HepG2 (cell line): ENCODE results near the gene MYLK. TPM values are rescaled to one million over a fixed set of nuclear protein-coding genes. Genes with fewer than 3 reads are reported as not detected.

Experiments used
- ARNT2 ChIP-seq: sonication (generic); formaldehyde crosslinking; IDR thresholded peaks from 2 replicates; pipeline ENCODE4 v1.8.0; 2022; ENCODE audit warnings: mild to moderate bottlenecking, low read depth, missing genetic modification reagents, moderate library complexity
- ATRX ChIP-seq: sonication (generic); formaldehyde crosslinking; IDR thresholded peaks from 2 replicates; pipeline ENCODE4 v1.4.0; 2020; ENCODE audit warnings: missing genetic modification reagents, borderline replicate concordance
- BRCA1 ChIP-seq: sonication (generic); formaldehyde crosslinking; IDR thresholded peaks from 2 replicates; pipeline ENCODE4 v1.4.0; 2020; ENCODE audit warnings: missing genetic modification reagents
- CAMTA2 ChIP-seq: sonication (generic); formaldehyde crosslinking; IDR thresholded peaks from 2 replicates; pipeline ENCODE4 v1.4.0; 2020; ENCODE audit warnings: mild to moderate bottlenecking, missing genetic modification reagents, borderline replicate concordance
- CBX5 ChIP-seq: sonication (generic); formaldehyde crosslinking; IDR thresholded peaks from 2 replicates; pipeline ENCODE4 v1.4.0; 2020; ENCODE audit warnings: missing genetic modification reagents, borderline replicate concordance
- ELF3 ChIP-seq: IDR thresholded peaks from 2 replicates; pipeline ENCODE4 v1.6.1; 2016; ENCODE audit warnings: missing genetic modification reagents, missing compliant biosample characterization
- HNRNPLL ChIP-seq: fragments of 200-400 bp; formaldehyde crosslinking; IDR thresholded peaks from 2 replicates; pipeline ENCODE4 v1.6.1; 2017; ENCODE audit warnings: mild to moderate bottlenecking, low read depth, low read length; ENCODE audit not compliant: poor library complexity, severe bottlenecking
- KMT2B ChIP-seq: IDR thresholded peaks from 2 replicates; pipeline ENCODE4 v1.6.1; 2016; ENCODE audit warnings: missing genetic modification reagents, missing compliant biosample characterization
- MEIS2 ChIP-seq: sonication (generic); formaldehyde crosslinking; IDR thresholded peaks from 2 replicates; pipeline ENCODE4 v1.9.0; 2021; ENCODE audit warnings: mild to moderate bottlenecking, missing genetic modification reagents
- MIXL1 ChIP-seq: IDR thresholded peaks from 2 replicates; pipeline ENCODE4 v1.6.1; 2016
- RARA ChIP-seq: IDR thresholded peaks from 2 replicates; pipeline ENCODE4 v1.6.1; 2016; ENCODE audit warnings: missing genetic modification reagents, missing compliant biosample characterization
- SRF ChIP-seq: IDR thresholded peaks from 2 replicates; pipeline ENCODE4 v1.6.1; 2011; ENCODE audit warnings: mild to moderate bottlenecking, low read depth, low read length, moderate library complexity
- ZNF331 ChIP-seq: sonication (generic); formaldehyde crosslinking; IDR thresholded peaks from 2 replicates; pipeline ENCODE4 v1.4.0; 2020; ENCODE audit warnings: missing genetic modification reagents
- ZNF350 ChIP-seq: sonication (generic); formaldehyde crosslinking; IDR thresholded peaks from 2 replicates; pipeline ENCODE4 v1.4.0; 2020; ENCODE audit warnings: mild to moderate bottlenecking, low read depth, missing genetic modification reagents, borderline replicate concordance
- ZNF644 ChIP-seq: IDR thresholded peaks from 2 replicates; pipeline ENCODE4 v1.6.1; 2016; ENCODE audit warnings: low read depth
- ZNF816 ChIP-seq: sonication (generic); formaldehyde crosslinking; IDR thresholded peaks from 2 replicates; pipeline ENCODE4 v1.8.0; 2022; ENCODE audit warnings: missing genetic modification reagents, mild to moderate bottlenecking, borderline replicate concordance
- polyA plus RNA-seq, 8 experiments: library from polyadenylated mRNA; depleted of rRNA in 3 of 8; stranded (reverse) in 7 of 8; unstranded in 1 of 8; fragments of >200 nt; fragmentation: Illumina TruSeq in 4 of 8; extraction: Trizol in 4 of 8; gene quantifications; 2 replicates each; pipeline versions ENCODE4 v1.2.1 to v1.2.3, GENCODE V29; 2011 to 2016; ENCODE audit warnings: low read depth in 4 of 8, missing spikeins in 1 of 8, mixed read lengths in 1 of 8; ENCODE audit not compliant: insufficient read depth in 1 of 8
- total RNA-seq, 5 experiments: library from RNA; depleted of rRNA; stranded (reverse); fragments of >200 nt; fragmentation: Illumina TruSeq; extraction: Trizol; gene quantifications; 2 replicates each; pipeline ENCODE4 v1.2.3, GENCODE V29; 2016; ENCODE audit warnings: low read depth in 1 of 5
- TF ChIP-seq, protein P1 (sequence below): sonication (generic); formaldehyde crosslinking; IDR thresholded peaks from 2 replicates; pipeline ENCODE4 v1.5.0; 2020; ENCODE audit warnings: missing genetic modification reagents, mild to moderate bottlenecking, borderline replicate concordance
- TF ChIP-seq, protein P2 (sequence below): sonication (generic); formaldehyde crosslinking; IDR thresholded peaks from 2 replicates; pipeline ENCODE4 v1.4.0; 2020; ENCODE audit warnings: missing genetic modification reagents
- TF ChIP-seq, protein P3 (sequence below): sonication (generic); formaldehyde crosslinking; IDR thresholded peaks from 2 replicates; pipeline ENCODE4 v1.4.0; 2020; ENCODE audit warnings: mild to moderate bottlenecking, missing genetic modification reagents

Gene MYLK
- total and polyA plus RNA-seq, 2 of the 13 experiments (the other 11 are each of a cell fraction or from before 2014, with no cell fraction given) = 10.6 to 34.9 TPM

DNA sequence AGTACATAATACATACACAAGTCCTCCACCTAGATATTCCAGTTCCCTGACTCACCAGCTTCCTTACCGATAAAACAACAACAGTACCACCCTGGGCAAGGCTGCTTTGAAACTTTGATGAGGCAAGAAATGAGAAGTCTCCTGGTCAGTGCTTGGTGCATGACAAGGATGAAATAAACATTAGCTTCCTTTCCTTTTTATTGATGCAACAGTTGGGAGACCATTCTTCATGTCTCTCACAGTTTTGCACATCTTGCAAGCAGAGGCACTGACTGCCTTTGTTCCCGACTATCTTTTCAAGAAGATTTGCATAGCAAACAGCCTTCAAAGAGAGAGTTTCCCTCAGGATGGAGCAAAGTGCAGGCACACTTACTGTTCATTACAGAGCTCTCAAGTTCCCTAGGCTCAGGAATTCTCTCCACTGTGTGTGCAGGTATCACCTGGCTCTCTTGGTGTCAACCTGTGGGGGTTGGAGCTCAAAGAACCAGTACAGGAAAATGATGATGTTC is 65.2 kb downstream of the MYLK start (continued):
- TF ChIP-seq, protein P1, sequence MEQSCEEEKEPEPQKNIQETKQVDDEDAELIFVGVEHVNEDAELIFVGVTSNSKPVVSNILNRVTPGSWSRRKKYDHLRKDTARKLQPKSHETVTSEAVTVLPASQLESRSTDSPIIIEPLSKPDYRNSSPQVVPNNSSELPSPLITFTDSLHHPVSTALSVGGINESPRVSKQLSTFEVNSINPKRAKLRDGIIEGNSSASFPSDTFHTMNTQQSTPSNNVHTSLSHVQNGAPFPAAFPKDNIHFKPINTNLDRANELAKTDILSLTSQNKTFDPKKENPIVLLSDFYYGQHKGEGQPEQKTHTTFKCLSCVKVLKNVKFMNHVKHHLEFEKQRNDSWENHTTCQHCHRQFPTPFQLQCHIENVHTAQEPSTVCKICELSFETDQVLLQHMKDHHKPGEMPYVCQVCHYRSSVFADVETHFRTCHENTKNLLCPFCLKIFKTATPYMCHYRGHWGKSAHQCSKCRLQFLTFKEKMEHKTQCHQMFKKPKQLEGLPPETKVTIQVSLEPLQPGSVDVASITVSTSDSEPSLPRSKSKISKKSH = no peak
- no peak for TF ChIP-seq ZNF350 (CRISPR knock-in tag)
- peak; percentile 63; the same call in 1 of the 2 replicates for TF ChIP-seq ZNF331
- TF ChIP-seq ARNT2 = no peak
- TF ChIP-seq BRCA1 (CRISPR knock-in tag) = no peak
- TF ChIP-seq, protein P2, sequence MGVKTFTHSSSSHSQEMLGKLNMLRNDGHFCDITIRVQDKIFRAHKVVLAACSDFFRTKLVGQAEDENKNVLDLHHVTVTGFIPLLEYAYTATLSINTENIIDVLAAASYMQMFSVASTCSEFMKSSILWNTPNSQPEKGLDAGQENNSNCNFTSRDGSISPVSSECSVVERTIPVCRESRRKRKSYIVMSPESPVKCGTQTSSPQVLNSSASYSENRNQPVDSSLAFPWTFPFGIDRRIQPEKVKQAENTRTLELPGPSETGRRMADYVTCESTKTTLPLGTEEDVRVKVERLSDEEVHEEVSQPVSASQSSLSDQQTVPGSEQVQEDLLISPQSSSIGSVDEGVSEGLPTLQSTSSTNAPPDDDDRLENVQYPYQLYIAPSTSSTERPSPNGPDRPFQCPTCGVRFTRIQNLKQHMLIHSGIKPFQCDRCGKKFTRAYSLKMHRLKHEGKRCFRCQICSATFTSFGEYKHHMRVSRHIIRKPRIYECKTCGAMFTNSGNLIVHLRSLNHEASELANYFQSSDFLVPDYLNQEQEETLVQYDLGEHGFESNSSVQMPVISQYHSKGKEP (CRISPR knock-in tag) = no peak
- TF ChIP-seq ATRX (CRISPR knock-in tag) = no peak
- TF ChIP-seq ZNF644 (CRISPR knock-in tag) = no peak
- TF ChIP-seq, protein P3, sequence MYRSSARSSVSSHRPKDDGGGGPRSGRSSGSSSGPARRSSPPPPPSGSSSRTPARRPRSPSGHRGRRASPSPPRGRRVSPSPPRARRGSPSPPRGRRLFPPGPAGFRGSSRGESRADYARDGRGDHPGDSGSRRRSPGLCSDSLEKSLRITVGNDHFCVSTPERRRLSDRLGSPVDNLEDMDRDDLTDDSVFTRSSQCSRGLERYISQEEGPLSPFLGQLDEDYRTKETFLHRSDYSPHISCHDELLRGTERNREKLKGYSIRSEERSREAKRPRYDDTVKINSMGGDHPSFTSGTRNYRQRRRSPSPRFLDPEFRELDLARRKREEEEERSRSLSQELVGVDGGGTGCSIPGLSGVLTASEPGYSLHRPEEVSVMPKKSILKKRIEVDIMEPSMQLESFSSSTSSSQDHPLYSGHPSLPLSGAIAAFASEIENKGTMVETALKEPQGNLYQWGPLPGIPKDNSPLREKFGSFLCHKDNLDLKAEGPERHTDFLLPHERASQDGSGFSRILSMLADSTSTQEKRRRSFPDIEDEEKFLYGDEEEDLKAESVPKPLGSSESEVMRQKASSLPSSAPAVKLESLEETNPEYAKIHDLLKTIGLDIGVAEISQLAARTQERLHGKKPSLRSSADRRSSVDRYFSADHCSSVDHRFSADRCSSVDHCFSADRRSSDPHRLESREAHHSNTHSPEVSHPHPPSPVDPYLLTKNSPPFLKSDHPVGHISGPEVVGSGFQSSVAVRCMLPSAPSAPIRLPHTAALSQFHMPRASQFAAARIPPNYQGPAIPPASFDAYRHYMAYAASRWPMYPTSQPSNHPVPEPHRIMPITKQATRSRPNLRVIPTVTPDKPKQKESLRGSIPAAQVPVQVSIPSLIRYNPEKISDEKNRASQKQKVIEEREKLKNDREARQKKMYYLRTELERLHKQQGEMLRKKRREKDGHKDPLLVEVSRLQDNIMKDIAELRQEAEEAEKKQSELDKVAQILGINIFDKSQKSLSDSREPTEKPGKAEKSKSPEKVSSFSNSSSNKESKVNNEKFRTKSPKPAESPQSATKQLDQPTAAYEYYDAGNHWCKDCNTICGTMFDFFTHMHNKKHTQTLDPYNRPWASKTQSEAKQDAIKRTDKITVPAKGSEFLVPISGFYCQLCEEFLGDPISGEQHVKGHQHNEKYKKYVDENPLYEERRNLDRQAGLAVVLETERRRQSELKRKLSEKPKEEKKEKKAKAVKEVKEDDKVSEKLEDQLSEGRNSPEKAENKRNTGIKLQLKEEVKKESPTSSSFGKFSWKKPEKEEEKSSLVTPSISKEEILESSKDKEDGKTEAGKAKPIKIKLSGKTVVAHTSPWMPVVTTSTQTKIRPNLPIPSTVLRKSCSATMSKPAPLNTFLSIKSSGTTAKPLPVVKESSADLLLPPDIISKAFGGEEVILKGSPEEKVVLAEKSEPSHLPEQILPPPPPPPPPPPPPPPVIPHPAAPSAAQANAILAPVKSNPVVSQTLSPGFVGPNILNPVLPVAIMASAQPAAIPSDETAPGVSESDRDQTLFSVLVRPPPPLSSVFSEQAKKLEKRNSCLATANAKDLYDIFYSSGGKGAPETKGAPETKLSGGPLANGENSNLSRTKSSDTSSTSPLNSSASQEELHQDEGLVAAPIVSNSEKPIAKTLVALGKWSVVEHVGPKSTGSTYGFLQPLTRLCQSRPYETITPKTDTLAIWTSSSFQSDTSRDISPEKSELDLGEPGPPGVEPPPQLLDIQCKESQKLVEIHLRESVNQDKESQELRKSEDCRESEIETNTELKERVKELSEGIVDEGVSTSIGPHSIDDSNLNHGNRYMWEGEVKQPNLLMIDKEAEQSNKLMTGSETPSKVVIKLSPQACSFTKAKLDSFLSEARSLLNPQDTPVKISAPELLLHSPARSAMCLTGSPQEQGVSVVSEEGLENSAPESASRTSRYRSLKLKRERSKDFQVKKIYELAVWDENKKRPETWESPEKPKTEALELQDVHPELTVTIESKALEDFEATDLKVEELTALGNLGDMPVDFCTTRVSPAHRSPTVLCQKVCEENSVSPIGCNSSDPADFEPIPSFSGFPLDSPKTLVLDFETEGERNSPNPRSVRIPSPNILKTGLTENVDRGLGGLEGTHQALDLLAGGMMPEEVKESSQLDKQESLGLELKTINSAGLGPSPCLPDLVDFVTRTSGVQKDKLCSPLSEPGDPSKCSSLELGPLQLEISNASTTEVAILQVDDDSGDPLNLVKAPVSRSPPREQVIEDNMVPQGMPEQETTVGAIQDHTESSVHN (CRISPR knock-in tag) = no peak
- no peak for TF ChIP-seq ZNF816 (CRISPR knock-in tag)
- TF ChIP-seq ELF3 (CRISPR knock-in tag) = 0 out of 2 replicates have a peak, but pooled peaks have one; percentile 24
- no peak for TF ChIP-seq CBX5
- no peak for TF ChIP-seq HNRNPLL
- no peak for TF ChIP-seq CAMTA2
- no peak for TF ChIP-seq MIXL1 (CRISPR knock-in tag)
- no peak for TF ChIP-seq MEIS2
- no peak for TF ChIP-seq KMT2B (CRISPR knock-in tag)
- peak; percentile 32; the same call in 1 of the 2 replicates for TF ChIP-seq RARA (CRISPR knock-in tag)
- no peak for TF ChIP-seq SRF
